Right atrium auricular region (tissue), 2 donors: ENCODE results near the gene EHHADH. TPM values are rescaled to one million over a fixed set of nuclear protein-coding genes. Genes with fewer than 3 reads are reported as not detected.

Source experiments
- DNase-seq: peaks from one replicate; pipeline ENCODE4 v3.0.0-alpha.2; 2019; ENCODE audit warnings: low spot score
- H3K27ac ChIP-seq, 2 donors: fragments of 200-600 bp; sonication (generic); 1 replicate in 1 of 2; 2 replicates in 1 of 2; pipeline ENCODE4 v1.5.1; 2016 to 2019
- H3K27me3 ChIP-seq, 2 donors: fragments of 200-600 bp; sonication (generic); one replicate each; pipeline versions ENCODE4 v1.5.1 to v1.6.0; 2017 to 2019
- H3K36me3 ChIP-seq: fragments of 200-600 bp; sonication (generic); one replicate; pipeline ENCODE4 v1.5.1; 2016
- H3K4me1 ChIP-seq, 2 donors: fragments of 200-600 bp; sonication (generic); one replicate each; pipeline versions ENCODE4 v1.5.1 to v1.6.0; 2017 to 2019
- H3K4me3 ChIP-seq, 2 donors: fragments of 200-600 bp; sonication (generic); 1 replicate in 1 of 2; 2 replicates in 1 of 2; pipeline ENCODE4 v1.5.1; 2017 to 2019; ENCODE audit warnings: mild to moderate bottlenecking in 1 of 2, moderate library complexity in 1 of 2
- H3K9me3 ChIP-seq, 2 donors: fragments of 200-600 bp; sonication (generic); one replicate each; pipeline ENCODE4 v1.5.1; 2019
- total RNA-seq, 2 donors: library from RNA; depleted of rRNA; stranded (reverse); fragments of >200 nt; gene quantifications; one replicate each; pipeline ENCODE4 v1.1.0, GENCODE V29; 2016
- TF ChIP-seq, protein P1 (sequence below), 2 donors: fragments of 200-600 bp; sonication (generic); IDR thresholded peaks; one replicate each; pipeline ENCODE4 v1.5.1; 2019; ENCODE audit warnings: antibody characterized with exemption in 2 of 2

The EHHADH gene
- total RNA-seq, 2 donors from 2014 or later = 3.6 to 24.3 TPM

- TF ChIP-seq, protein P1, sequence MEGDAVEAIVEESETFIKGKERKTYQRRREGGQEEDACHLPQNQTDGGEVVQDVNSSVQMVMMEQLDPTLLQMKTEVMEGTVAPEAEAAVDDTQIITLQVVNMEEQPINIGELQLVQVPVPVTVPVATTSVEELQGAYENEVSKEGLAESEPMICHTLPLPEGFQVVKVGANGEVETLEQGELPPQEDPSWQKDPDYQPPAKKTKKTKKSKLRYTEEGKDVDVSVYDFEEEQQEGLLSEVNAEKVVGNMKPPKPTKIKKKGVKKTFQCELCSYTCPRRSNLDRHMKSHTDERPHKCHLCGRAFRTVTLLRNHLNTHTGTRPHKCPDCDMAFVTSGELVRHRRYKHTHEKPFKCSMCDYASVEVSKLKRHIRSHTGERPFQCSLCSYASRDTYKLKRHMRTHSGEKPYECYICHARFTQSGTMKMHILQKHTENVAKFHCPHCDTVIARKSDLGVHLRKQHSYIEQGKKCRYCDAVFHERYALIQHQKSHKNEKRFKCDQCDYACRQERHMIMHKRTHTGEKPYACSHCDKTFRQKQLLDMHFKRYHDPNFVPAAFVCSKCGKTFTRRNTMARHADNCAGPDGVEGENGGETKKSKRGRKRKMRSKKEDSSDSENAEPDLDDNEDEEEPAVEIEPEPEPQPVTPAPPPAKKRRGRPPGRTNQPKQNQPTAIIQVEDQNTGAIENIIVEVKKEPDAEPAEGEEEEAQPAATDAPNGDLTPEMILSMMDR (IDR thresholded peaks at IDR 0.05) = no peak
- Histone ChIP-seq H3K36me3 (peaks cover 4% of the 10 kb centered on the region), H3K4me1 (no peaks in the 10 kb centered on the region), H3K27ac (no peak overlapping the region), H3K27me3 (no peaks in the 10 kb centered on the region), H3K9me3 (no peaks in the 10 kb centered on the region), H3K4me3 (no peak overlapping the region)
- no peak for DNase-seq
Observed at GRCh38 chr3:185225080-185225479, 28.8 kb downstream of the EHHADH start.

GRCh38 chr3:185221203-185221602 lies 32.6 kb downstream of the EHHADH start:
- Histone ChIP-seq H3K27me3 (no peaks in the 10 kb centered on the region), H3K36me3 (peaks cover 4% of the 10 kb centered on the region), H3K4me1 (no peaks in the 10 kb centered on the region), H3K27ac (no peak overlapping the region), H3K9me3 (no peaks in the 10 kb centered on the region), H3K4me3 (no peak overlapping the region)
- no peak for DNase-seq
- TF ChIP-seq, protein P1 (IDR thresholded peaks at IDR 0.05) = no peak

DNA sequence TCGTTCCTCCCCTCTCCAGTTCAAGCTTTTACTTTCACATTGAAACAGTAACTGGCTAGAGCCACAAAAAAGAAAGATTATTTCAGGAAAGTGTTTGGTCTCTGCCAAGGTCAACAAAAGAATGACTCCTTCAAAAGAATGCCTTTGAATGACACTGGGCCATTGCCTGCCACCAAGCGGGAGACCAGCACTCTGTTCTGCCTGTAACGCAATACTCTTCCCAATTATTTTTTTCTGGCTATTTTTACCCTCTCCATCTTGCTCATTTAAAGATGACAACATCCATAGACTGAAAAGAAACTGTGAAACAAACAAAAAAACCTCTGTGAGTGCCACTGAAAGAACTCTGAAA lies 37.3 kb downstream of the EHHADH start:
- DNase-seq = no peak
- Histone ChIP-seq H3K36me3 (no peaks in the 10 kb centered on the region), H3K4me1 (no peaks in the 10 kb centered on the region), H3K27me3 (no peaks in the 10 kb centered on the region), H3K27ac (peak overlapping the region; percentile 9 to 53), H3K4me3 (peak overlapping the region; percentile 10 to 39), H3K9me3 (no peaks in the 10 kb centered on the region)
- TF ChIP-seq, protein P1 (IDR thresholded peaks at IDR 0.05) = no peak

GRCh38 chr3:185215873-185216606 lies 37.8 kb downstream of the EHHADH start:
- Histone ChIP-seq H3K4me3 (peak overlapping the region; percentile 10 to 39), H3K36me3 (no peaks in the 10 kb centered on the region), H3K9me3 (no peaks in the 10 kb centered on the region), H3K4me1 (no peaks in the 10 kb centered on the region), H3K27me3 (no peaks in the 10 kb centered on the region), H3K27ac (peak overlapping the region; percentile 9 to 53)
- no peak for DNase-seq
- TF ChIP-seq, protein P1 (IDR thresholded peaks at IDR 0.05) = peak in 1 of 2 donors; percentile 57

GRCh38 chr3:185212559-185212958 lies 41.3 kb downstream of the EHHADH start:
- H3K4me3 ChIP-seq = no peak overlapping the region
- no peaks in the 10 kb centered on the region for H3K9me3 ChIP-seq
- H3K27me3 ChIP-seq = no peaks in the 10 kb centered on the region
- no peak overlapping the region for H3K27ac ChIP-seq
- no peaks in the 10 kb centered on the region for H3K36me3 ChIP-seq
- no peaks in the 10 kb centered on the region for H3K4me1 ChIP-seq
- no peak for DNase-seq
- TF ChIP-seq, protein P1 (IDR thresholded peaks at IDR 0.05) = no peak

GRCh38 chr3:185212086-185212485 lies 41.8 kb downstream of the EHHADH start:
- Histone ChIP-seq H3K9me3 (no peaks in the 10 kb centered on the region), H3K36me3 (no peaks in the 10 kb centered on the region), H3K27me3 (no peaks in the 10 kb centered on the region), H3K27ac (no peak overlapping the region), H3K4me1 (no peaks in the 10 kb centered on the region), H3K4me3 (no peak overlapping the region)
- TF ChIP-seq, protein P1 (IDR thresholded peaks at IDR 0.05) = no peak
- DNase-seq = no peak
